Stimulated activated CD4-positive, alpha-beta T cell treated with anti-CD3 and anti-CD28 coated beads, Interleukin-4, amount 100 ng/mL, for 1 hour (primary cell): Measurements from ENCODE around the gene AIG1.

Source experiments
- DNase-seq: peaks from one replicate; pipeline ENCODE4 v3.0.0-alpha.2; 2020

Gene AIG1

DNA sequence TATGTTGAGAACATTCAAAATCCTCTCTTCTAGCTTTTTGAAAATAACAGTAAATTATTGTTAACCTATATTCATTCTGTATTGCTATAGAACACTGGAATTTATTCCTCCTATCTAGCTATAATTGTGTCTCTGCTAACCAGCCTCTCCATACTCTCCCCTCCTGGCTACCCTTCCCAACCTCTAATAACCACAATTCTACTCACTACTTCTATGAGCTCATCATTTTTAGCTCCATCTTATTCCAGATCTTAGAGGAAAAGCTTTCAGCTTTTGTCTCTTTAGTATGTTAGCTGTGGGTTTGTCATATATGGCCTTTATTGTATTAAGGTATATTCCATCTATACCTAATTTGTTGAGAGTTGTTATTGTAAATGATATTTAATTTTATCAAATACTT, 108.8 kb downstream of the AIG1 start:
- no peak for DNase-seq

DNA sequence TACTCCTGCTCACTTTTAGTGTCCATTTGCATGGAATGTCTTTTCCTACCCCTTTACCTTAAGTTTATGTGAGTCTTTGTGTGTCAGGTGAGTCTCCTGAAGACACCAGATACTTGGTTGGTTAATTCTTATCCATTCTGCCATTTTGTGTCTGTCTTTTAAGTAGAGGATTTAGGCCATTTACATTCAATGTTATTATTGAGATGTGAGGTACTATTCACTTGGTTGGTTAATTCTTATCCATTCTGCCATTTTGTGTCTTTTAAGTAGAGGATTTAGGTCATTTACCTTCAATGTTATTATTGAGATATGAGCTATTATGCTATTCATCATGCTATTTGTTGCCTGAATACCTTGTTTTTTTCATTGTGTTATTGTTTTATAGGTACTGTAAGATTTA, 113.8 kb downstream of the AIG1 start:
- no peak for DNase-seq

DNA sequence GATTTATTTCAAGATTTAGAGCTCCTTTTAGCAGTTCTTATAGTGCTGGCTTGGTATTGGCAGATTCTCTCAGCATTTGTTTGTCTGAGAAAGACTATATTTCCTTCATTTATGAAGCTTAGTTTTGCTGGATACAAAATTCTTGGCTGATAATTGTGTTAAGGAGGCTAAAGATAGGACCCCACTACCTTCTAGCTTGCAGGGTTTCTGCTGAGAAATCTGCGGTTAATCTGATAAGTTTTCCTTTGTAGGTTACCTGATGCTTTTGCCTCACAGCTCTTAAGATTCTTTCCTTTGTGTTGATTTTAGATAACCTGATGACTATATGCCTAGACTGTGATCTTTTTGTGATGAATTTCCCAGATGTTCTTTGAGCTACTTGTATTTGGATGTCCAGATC, 114.3 kb downstream of the AIG1 start:
- DNase-seq = no peak

DNA sequence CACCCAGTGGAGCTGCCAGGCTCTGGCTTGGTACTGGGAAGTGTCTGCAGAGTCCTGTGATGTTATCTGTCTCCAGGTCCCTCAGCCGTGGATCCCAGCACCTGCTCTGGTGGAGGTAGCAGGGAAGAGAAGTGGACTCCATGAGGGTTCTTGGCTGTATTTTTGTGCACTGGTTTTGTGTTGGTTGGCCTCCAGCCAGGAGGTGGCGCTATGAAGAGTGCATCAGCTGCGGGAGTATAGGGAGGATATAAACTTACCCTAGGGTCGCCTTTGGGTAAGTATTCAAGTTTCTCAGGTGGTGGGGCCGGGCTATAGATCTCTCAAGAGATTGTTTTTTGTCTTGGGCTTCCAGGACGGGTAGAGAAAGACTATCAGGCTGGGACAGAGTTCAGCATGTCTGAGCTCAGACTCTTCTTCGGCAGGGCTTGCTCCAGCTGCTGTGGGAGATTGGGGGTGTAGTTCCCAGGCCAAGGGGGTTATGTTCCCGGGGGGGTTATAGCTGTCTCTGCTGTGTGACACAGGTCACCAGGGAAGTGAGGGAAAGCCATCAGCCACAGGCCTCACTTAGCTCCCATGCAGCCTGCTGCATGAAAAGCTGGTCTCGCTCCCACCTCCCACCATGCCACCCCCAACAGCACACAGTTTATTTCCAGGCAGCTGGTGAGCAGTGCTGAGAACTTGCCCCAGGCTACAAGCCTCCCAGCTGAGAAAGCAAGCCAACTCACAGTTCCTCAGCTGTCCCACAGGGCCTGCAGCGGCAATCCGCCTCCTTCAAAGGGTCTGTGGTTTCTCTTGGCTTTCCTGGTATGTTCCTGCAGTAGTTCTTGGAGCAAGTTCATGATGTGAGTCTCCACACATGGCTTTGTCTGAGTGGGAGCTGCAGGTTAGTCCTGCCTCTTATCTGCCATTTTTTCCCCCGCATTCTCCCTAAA, 115.7 kb downstream of the AIG1 start:
- no peak for DNase-seq

DNA sequence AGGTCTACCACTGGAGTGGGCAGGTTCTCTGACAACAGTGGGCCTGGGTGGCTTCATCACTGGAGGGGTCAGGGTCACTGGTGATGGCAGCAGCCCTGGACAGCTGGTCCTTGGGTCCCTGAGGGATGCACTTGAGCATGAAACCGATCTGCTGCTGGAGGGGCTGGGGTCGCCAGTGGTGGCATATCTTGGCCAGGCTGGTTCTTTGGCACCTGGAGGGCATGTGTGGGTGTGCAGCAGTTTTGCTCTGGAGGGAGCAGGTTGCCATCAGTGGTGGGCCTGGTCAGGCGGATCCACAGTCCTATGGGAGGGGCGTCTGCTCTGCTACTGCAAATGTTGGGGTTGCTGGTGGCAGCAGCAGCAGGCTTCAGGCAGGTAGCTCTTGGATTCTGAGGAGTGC, 117.0 kb downstream of the AIG1 start:
- DNase-seq = no peak

DNA sequence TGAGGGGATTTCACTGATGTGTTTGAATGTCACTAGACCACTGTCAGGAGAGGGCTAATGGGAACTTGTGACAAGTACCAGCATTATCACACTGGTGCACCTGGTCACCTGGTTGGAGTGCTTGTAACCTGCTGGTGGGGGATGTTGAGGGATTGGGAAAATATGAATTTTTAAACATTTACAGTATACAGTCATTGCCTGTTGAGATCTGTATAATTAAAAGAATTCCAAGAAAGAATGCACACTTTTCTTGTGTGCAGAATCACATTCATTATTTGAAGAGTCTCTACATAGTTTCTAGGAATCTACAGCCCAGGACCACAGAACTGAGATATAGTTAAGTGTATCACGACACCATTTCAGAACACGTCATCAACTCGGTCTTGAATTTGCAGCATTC, 118.4 kb downstream of the AIG1 start:
- no peak for DNase-seq

DNA sequence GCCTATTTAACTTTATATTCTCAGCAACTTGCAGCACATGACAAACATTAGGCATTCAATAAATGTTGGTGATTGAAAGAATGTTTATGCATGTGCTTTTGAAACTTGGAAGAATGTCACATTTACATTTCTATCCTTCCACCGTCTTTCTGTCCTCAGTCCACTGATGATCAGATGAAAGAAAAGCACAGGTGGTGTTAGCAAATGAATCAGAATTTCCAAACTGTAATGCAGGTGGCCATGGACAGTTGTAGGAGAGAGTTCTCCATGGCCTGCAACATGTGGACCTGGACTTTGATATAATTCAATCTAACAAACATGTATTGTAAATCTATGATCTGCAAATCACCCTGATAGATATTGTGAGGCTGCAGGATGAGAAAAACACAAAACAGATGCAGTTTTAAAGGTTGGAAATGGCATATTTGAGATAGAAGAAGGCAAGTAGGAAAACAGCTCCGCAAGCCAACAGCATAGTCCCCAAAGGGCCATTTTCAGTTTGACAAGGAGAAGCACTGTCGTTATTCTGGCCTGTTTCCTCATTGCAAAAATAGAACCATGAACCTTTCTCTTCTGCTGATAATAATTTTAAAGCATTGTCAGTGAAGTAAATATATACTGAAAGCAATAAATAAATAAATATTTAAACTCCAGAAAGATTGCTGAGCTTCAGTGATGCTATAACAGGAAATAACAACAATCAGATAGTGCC, 119.4 kb downstream of the AIG1 start:
- no peak for DNase-seq

DNA sequence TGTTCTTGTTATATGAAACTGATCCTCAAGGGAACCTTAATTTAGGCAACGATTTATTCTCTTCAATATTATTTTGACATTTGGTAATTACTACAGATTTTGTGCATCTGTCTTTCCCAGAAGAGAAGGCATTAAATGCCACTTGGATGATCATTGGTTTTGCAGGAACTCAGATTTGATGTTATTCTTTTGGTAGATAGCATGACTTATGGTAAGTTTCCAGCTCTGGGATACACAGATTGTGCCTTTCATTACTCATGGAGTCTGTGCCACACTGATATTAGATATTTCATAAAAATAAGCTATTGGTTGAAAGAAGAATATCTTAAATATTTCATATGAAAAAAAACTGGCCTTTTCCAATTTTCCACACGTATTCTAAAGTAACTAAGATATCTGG, 120.1 kb downstream of the AIG1 start:
- no peak for DNase-seq

DNA sequence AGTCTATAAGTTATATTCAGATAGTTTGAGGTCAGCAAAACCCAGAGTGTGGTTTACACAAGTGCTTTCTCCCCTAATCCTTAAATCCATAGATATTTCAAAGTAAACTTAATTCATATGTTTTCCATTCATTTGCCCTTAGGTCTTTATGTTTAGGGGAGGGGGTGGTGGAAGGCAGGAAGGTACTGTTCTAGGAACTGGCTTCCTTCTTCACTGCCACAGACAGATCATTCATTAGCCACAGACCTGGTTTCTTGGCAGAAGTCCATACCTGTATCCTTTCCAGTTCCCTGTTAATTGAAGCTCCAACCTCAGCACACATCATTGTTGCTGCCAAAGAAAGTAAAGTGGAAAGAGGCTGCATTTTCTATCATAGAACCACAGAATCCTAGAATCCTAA, 123.0 kb downstream of the AIG1 start:
- DNase-seq = no peak

DNA sequence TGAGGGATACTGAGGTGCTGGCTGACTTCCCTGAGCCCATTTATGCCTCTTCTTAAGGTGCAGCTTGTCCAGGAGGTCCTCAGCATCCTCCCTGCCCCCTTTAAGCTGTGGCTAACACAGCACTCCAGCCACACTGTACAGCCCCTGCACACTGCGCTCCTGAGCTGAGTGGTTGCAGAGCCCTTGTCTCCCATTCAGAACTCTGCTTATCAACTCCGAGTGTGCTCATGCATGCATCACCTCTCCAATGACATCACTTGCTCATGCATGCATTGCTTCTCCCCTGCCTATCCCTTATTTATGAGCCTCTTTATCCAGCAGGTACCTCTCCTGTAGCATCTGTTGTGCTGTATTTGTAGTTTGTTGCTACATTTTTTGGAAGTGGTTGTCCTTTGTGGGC, 124.6 kb downstream of the AIG1 start:
- no peak for DNase-seq

DNA sequence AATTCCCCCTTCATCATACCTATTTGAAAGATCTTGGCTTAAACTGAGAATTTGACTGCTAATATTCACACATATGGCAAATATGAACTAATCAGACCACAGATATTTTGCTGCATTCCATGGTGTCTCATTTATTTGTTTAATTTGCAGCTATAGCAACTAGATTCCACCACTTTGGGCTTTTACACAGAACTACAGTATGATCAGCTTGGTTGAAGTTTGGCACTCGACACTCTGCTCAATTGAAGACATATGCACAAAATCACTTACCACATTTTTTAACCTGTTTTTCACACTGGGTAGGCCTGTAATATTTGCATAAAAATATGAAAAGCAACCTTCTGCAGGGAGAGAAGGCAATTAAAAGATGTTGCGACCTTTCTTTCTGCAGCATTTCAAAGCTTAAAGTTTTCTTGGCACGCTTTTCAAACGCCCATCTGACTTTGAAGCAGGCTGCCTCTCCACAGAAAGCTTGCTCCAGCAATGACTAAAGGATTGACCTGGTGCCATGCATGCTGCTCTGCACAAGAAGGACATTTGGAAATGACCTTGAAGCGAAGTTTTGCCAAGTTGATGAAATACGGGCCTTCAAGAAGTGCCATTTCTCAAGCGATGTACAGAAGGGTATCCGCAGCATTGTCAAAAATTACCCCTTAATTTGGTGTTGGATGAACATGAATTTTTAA, 126.7 kb downstream of the AIG1 start:
- DNase-seq = no peak

DNA sequence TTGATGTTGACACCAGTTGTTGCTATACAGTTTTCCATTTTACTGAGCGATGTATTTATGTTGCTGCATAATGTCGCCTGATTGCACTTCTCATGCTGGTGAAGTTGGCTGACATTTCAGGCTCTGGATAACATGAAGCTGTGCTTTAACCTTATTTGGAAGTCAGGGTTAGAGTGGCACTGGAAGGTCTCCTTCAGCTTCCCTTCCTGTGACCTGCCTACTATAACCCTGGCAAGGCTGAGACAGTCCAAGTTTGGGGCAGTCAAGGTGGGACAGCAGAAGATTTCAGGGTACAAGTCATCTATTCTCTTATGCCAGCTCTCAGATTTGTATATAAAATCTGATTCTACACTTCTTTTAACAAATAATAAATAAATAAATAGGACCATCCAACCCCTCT, 127.6 kb downstream of the AIG1 start:
- DNase-seq = no peak

DNA sequence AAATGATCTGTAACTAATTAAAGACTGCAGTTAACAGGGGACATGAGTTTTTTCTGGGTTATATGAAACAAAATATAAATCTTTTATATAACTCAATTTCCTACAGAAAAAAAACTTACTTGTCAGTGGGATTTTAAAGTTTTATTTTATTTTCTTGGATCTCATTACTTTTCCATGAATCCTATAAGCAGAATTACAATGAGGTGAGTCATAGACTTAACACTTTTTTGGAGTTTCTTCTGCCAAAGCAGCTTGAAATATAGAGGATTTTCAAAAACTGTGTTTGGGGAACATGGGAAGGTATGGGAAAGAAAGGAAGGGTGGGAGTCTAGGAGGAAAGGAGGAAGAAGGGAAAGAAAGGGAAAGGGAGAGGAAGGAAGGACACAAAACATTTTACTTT, 130.7 kb downstream of the AIG1 start:
- DNase-seq = no peak

DNA sequence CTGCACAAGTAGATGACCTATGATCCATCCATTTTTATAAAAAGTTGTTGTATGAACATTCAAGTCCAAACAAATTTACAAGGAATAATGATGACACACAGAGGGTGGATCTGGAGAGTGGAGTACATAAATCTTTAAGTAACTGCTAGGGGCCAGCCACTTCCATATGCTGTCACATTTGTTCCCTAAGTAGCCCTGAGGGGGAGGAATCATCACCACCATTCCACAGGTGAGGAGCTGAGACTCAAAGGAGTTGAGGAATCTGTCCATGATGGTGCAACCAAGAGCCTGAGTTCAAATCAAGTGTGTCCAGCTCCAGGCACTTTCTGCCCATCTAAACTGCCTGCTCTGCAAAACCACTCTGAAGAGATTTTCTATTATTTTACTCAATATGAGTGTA, 132.1 kb downstream of the AIG1 start:
- DNase-seq = no peak

DNA sequence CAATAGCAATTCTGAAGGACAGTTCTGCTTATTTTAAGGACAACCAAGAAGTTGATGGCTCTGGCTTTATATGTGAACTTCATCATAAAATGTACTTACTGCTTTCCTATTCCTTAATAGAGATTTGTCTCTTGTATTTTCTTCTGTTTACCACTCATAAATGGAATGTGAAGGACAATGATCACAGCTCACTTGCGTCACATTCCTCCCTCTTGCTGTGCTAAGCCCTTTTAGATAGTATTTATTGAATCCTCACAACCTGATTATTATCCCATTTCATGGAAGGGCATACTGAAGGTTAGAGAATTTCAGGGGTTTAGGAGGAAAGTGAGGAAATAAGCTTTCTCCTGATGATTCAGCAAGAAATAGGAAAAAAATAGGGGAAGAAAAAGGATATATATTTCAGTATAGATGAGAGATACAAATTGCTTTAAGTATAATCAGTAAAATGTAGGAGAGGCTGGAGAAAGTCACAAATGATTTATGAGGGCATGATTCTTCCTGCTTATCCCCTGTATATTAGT, 132.9 kb downstream of the AIG1 start:
- no peak for DNase-seq

DNA sequence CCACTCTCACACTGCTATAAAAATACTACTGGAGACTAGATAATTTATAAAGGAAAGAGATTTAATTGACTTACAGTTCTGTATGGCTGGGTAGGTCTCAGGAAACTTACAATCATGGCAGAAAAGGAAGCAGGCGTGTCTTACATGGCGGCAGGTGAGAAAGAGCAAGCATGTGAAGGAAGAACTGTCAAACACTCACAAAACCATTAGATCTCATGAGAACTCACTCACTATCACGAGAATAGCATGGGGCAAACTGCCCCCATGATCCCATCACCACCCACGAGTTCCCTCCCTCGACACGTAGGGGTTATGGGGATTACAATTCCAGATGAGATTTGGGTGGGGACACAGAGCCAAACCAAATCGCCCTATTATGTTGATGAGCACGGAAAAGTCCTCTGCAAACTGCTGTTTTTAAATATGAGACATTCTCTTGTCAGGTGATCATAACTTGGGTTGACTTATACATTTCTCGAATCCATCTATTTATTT, 133.5 kb downstream of the AIG1 start:
- DNase-seq = no peak

DNA sequence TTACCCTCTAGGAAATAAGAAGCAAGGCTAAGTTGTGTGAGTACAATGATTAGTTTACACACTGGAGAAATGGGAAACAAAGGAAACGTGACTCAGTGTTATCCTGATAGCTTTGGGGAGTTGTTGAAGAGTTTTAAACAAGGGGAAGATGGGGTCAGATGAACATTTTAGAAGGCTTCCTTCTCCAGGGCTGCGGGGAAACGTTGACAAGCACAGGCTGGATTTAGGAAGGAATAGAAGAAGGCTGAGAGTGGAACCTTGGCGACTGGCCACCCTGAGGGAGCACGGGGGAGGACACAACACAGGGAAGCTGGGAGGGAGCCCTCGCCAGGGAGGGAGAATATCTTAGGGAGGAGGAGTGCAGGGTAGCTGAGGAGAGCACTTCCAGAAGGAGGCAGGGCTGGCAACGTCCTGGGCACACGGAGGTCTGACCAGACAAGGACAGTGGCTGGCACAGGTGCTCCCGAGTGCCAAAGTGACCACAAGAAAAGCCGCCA, 134.7 kb downstream of the AIG1 start:
- DNase-seq = no peak

DNA sequence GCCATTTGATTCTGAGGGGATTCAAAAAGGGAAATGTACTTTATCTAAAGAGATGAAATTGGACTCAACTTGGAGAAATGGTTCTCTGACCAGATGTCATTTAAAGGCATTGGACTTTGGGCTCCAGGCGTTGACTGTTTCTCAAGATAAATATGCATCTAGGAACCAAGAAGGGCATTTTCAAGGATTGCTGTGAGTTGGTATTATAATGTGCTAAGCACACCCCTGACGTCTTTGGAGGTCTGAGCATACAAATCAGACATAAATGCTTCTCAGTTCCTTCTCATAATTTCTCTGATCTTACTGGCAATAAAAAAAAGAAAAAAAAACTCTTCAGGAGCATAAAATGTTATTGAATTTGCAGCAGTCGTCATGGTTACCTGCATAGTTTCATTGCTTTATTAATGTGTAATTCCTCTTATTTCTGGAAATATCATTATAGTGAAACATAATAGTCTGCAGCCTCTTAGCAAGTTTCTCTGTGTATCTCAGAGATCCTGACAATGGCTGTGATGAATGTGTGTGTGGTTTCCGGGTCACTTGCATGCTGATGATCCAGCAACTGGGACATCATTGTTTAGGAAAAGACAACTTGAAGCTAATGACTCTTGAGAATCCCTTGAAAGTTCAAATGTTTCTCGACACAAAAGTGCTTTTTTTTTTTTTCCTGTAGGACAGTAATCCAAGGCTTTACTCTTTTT, 136.0 kb downstream of the AIG1 start:
- DNase-seq = no peak

DNA sequence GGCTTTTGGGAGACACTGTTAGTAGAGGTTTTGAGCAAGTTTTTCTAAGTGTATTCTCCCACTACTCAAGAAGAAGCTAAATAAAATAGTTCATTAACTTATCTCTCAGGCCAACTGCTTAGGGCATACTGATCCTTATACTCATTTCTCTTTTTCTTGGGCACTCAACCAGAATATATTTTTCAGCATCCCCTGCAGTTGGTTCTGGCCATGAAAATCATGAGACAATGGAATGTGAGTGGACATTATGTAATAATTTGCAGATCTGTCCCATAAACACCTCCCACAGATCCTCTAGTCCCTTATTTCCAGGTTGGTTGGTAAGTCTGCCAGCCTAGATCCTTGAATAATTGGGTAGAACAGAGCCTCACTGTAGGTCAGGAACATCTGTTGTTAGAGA, 136.7 kb downstream of the AIG1 start:
- DNase-seq = no peak

DNA sequence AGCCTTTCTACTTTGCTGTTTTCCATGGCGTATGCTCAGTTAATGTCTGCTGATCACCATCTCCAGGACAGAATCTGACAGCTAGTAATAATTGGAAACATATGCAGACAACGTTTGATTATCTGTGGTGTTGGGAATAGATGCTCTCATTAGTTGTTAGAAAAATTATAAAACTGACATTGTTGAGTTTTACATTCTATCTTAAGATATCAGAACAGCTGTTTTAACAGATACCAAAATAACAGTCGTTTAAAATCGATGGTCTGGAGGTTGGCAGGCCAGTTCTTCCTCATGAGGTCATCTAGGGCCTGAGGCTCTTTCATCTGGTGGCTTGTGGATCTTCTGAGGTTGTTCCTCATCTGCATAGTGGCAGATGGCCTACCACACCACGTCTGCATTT, 137.6 kb downstream of the AIG1 start:
- no peak for DNase-seq

DNA sequence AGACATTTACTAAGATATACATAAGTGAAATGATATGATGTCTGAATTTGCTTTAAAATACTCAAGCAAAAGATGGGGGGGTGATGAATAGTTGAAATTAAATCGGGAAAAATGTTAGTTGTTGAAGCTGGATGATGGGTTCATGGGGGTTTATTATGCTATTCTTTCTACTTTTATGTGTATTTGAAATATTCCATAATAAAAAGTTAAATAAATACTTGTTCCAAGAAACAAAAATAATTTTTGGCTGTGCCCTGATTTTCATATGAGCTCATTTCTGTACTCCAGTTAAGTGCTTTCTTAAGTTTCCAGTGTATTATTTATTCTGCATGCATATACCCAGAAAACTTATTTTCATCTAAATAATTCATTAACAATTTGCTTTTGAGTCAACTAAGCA, 138.6 kb downstream of the AIG1 start:
- DNase-seq = no peak

DNA sequence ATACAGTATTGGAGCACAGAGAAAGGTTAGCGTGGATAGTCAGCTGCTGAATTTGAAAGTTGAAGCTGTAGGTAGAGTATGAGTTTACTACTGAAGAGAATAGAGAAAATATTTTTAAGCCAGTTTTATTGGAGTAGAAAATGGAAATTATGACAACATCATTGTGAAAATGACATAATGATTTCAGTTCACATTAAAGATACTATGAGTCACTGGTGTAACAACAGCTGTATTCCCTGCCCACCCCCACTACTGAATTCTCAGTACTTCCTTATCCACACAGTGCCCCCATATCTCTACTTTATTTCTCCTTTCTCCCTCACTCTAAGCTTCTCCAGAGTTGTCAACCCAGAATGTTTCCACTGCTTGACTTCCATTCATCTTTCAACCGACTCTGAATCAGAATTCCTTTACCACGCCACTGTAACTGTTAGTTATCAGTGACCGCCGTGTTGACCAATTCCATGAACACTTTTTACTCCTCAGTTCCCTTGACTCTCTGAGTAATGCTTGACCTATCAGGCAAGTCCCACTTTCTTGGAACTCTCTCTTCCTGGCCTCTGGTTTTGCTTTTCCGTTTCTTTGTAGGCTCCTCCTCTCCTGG, 139.6 kb downstream of the AIG1 start:
- no peak for DNase-seq
